ENCODE data around the gene CHRNB2. TPM values are rescaled to one million over a fixed set of nuclear protein-coding genes. Genes with fewer than 3 reads are reported as not detected.

The CHRNB2 gene
- total RNA-seq, 2 experiments from 2014 or later: not detected

DNA sequence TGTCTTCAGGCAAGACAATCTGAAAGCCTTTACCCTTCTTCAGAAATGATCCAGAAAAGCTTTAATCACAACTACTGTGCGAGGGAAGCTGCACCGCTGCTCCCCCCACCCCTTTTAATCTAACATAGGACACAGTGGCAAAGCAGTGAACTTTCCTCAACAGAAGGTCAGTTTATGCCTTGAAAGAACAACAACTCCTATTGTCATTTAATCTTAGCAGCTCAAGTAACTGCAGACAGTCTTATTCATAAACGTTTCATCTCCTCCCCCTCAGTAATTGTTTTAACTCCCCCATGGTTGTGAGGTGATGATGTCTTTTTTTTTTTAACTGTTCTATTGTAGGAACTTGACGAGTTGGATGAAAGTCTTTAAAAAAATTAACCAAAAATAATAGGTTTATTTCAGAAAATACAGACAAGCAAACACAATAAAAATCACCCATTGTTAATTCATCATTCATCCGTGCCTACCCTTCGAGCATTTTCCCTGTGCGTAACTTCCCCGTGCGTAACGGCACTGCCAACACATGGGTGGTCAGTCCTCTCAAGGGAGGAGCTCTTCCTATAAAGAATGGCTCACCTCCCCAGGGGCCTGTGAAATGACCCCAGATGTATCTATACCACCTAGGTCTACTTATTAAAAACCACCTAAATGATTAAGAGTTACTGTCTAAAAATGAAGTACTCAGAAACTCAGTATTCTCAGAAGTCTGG lies 43.7 kb downstream of the CHRNB2 start:
- DNase-seq (no peak), ATAC-seq (no peak)
- Mint-ChIP-seq H3K27me3 (no peaks in the 10 kb centered on the region), H3K27ac (peak overlapping the region; percentile 75), H3K9me3 (ENCODE audit: low read depth) (no peaks in the 10 kb centered on the region), H3K36me3 (peaks cover 15% of the 10 kb centered on the region), H3K4me3 (no peak overlapping the region), H3K4me1 (peaks cover 60% of the 10 kb centered on the region)
- CTCF ChIA-PET: interaction anchor here (0.9 to 1.4 kb wide), 4 partner anchors 16 to 639 kb away, joined by 3 to 5 read pairs (median 4); no protein-coding TSS in a partner anchor

DNA sequence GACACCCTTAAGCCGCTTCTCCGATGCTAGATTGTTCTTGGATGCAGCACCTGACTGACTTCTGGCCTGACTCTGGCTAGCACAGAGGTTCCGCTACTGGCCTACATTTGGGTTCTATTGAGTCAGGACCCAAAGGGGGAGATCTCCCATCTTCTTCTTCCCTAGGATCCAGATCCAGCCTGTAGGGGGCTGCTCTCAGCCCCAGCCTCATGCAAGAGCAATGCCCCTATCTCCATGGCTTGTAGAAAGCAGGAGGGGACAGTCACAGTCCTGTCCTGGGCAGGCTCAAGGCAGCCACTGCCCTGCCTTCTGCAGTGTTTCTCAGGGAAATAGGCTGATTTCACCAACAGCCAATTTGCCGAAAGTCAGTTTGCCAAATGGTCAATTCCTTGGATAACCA lies 46.7 kb downstream of the CHRNB2 start:
- no peaks in the 10 kb centered on the region for H3K27me3 Mint-ChIP-seq

DNA sequence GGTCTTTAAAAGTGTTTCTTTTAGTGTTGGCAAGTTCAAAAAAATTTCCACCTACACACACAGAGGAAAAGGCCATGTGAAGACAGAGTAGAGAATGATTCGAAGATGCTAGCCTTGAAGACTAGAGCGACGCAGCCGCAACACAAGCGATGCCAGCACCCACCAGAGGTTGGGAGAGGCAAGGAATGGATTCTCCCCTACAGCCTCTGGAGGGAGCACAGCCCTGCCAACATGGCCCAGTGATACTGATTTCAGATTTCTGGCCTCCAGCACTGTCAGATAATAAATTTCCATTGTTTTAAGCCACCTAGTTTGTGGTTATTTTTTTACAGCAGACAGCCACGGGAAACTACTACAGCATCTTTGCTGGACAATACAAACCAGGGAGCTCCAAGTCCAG lies 47.3 kb downstream of the CHRNB2 start:
- peaks cover 57% of the 10 kb centered on the region for H3K4me1 Mint-ChIP-seq
- H3K36me3 Mint-ChIP-seq: peaks cover 5% of the 10 kb centered on the region
- H3K4me3 Mint-ChIP-seq: no peak overlapping the region
- H3K27me3 Mint-ChIP-seq: no peaks in the 10 kb centered on the region
- ATAC-seq (no peak), DNase-seq (no peak)
- H3K9me3 Mint-ChIP-seq (ENCODE audit: low read depth): no peaks in the 10 kb centered on the region
- H3K27ac Mint-ChIP-seq: peak overlapping the region; percentile 45
- CTCF ChIA-PET: interaction anchor here (1.4 kb wide), 1 partner anchor 55 kb away, joined by 4 read pairs; no protein-coding TSS in a partner anchor

More for the DNA sequence above, 46.7 kb downstream of the CHRNB2 start:
- Mint-ChIP-seq H3K9me3 (ENCODE audit: low read depth) (no peaks in the 10 kb centered on the region), H3K4me1 (peaks cover 61% of the 10 kb centered on the region), H3K27ac (peak overlapping the region; percentile 45), H3K4me3 (no peak overlapping the region), H3K36me3 (peaks cover 5% of the 10 kb centered on the region)
- CTCF ChIA-PET: interaction anchor here (0.9 to 1.0 kb wide), 3 partner anchors 10 to 261 kb away, joined by 3 to 5 read pairs (median 3); no protein-coding TSS in a partner anchor
- ATAC-seq (no peak), DNase-seq (no peak)

DNA sequence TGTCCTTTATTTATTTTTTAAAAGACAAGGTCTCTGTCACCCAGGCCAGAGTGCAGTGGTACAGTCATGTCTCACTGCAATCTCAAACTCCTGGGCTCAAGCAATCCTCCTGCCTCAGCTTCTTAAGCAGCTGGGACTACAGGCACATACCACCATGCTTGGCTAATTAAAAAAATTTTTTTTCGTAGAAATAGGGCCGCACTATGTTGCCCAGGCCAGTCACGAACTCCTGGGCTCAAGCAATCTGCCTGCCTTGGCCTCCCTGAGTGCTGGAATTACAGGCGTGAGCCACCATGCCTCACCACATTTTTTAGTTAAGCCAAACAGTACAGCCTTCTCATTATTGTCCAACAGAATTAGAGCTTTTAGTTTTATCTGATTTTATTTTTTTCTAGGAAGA lies 47.8 kb downstream of the CHRNB2 start:
- peaks cover 53% of the 10 kb centered on the region for H3K4me1 Mint-ChIP-seq
- H3K27ac Mint-ChIP-seq: no peak overlapping the region
- CTCF ChIA-PET: interaction anchor here (1.3 to 1.4 kb wide), 3 partner anchors 10 to 401 kb away, joined by 3 to 4 read pairs (median 4); no protein-coding TSS in a partner anchor
- no peaks in the 10 kb centered on the region for H3K9me3 Mint-ChIP-seq (ENCODE audit: low read depth)
- H3K36me3 Mint-ChIP-seq: peaks cover 5% of the 10 kb centered on the region
- DNase-seq (no peak), ATAC-seq (no peak)
- no peak overlapping the region for H3K4me3 Mint-ChIP-seq
- no peaks in the 10 kb centered on the region for H3K27me3 Mint-ChIP-seq

DNA sequence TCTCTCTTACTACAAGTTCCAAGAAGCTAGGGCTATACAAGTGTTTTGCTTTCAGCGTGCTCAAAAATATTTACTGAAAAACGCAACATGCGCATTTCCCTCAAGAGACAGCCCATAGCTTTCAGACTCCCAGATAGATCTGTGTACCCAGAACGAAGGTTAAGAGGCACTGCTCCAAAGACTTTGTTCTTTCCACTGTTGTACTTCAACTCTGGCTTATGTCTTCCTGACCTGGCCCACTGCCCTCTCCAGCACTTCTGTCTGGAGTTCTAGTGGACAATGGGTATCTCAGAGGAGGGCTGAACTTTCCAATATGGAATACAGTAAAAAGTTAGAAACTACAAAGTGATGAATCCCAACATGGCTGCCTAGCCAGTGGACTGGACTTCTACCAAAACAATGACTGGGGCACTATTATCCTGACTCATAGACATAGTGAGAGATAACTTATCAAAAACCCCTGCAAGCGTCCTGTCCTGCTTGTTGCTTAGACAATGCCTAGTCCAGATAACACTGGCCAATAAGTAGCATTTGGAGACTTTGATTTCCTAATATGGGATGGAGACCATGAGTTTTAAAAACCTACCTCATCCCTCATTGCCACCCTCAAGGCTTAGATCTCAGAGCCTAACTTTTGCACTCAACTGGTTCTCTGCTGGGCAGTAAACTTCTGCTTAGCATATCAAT lies 49.2 kb downstream of the CHRNB2 start:
- ATAC-seq: no peak
- Mint-ChIP-seq H3K4me3 (no peak overlapping the region), H3K36me3 (peaks cover 5% of the 10 kb centered on the region), H3K27me3 (no peaks in the 10 kb centered on the region), H3K9me3 (ENCODE audit: low read depth) (no peaks in the 10 kb centered on the region), H3K27ac (no peak overlapping the region), H3K4me1 (peaks cover 49% of the 10 kb centered on the region)
- CTCF ChIA-PET: interaction anchor here (0.8 to 1.3 kb wide), 3 partner anchors 9 to 399 kb away, joined by 3 to 4 read pairs (median 3); no protein-coding TSS in a partner anchor
- no peak for DNase-seq

DNA sequence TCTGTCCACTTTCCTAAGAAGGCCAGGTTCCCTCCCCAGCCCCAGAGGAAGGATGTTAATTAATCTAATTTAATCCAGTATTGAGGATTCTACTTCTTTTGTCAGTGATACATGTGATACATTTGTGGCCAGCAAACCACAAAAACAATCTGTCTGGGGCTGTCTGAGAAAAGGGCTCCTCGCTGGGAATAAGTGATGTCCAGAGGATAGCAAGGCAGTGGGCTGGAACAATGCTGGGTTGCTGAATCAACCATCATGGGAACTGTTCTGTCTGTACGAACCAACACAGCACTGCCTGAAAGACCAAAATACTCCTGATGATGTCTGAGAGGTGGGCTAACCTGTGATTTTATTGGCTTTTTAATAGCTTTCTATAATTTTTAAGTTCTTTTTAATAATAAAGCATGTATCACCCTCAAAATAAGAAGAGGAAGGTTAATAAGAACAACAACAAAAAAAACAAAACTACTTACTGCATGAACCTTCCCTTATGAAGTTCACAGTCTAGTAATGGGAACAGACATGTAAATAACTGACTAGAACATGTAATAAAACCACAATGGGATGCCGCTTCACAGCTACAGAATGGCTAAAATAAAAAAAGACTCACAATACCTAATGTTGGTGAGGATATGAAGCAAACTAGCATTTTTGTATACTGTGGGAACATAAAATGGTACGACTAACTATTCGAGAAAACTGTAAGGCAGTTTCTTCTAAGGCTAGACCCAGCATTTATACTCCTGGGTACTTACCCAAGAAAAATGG lies 51.8 kb downstream of the CHRNB2 start:
- H3K4me1 Mint-ChIP-seq: peaks cover 62% of the 10 kb centered on the region
- H3K4me3 Mint-ChIP-seq: no peak overlapping the region
- H3K36me3 Mint-ChIP-seq: peaks cover 16% of the 10 kb centered on the region
- ATAC-seq: no peak
- CTCF ChIA-PET: interaction anchor here (1.3 to 2.0 kb wide), 2 partner anchors 8 to 10 kb away, joined by 5 to 11 read pairs; partner anchors contain the start of gene ADAR
- no peak overlapping the region for H3K27ac Mint-ChIP-seq
- H3K27me3 Mint-ChIP-seq: no peaks in the 10 kb centered on the region
- DNase-seq: no peak
- H3K9me3 Mint-ChIP-seq (ENCODE audit: low read depth): no peaks in the 10 kb centered on the region

DNA sequence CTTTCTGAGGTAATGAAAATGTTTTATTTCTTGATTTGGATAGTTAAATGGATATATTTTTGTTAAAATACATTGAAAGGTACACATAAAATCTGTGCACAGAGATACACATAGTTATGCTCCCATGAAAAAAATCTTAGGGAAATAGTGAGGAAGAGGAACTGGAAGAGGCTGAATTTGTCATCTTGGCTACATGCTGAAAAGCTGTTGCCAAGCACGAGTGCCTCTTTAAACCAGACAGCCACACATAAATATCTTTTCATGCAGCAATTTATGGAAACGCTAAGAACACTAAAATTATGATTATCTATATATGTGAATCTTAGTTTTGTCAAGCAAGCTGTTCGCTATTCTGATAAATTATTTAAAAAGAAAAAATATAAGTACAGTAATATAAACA lies 53.2 kb downstream of the CHRNB2 start:
- ATAC-seq: no peak
- CTCF ChIA-PET: interaction anchor here (0.9 to 1.6 kb wide), 2 partner anchors 49 to 61 kb away, joined by 3 to 6 read pairs; no protein-coding TSS in a partner anchor
- peaks cover 59% of the 10 kb centered on the region for H3K4me1 Mint-ChIP-seq

DNA sequence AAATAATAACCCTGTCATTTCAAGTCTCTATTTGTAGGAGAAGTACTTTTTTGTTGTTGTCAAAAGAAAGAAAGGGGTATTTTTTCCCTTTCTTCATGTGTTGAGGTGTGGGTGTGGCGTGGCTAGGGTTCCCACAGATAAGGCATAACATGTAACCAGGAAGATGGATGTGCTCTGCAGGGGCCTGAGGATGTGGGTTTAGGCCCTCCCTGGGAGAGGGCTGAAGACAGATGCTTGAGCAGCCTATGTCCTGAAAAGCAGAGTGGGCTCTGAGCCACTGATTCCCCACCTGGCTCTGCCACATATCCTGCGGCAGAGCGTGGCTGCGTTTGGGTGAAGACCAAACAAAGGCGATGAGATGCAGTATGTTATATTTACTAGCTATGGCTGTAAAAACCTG lies 54.3 kb downstream of the CHRNB2 start:
- DNase-seq (no peak), ATAC-seq (peak; percentile 32)
- H3K4me1 Mint-ChIP-seq: peaks cover 57% of the 10 kb centered on the region
- no peak overlapping the region for H3K4me3 Mint-ChIP-seq
- H3K36me3 Mint-ChIP-seq: peaks cover 26% of the 10 kb centered on the region
- no peak overlapping the region for H3K27ac Mint-ChIP-seq
- no peaks in the 10 kb centered on the region for H3K9me3 Mint-ChIP-seq (ENCODE audit: low read depth)
- CTCF ChIA-PET: interaction anchor here (1.2 kb wide), 1 partner anchor 62 kb away, joined by 3 read pairs; no protein-coding TSS in a partner anchor
- no peaks in the 10 kb centered on the region for H3K27me3 Mint-ChIP-seq

More for the DNA sequence above, 53.2 kb downstream of the CHRNB2 start:
- Mint-ChIP-seq H3K27me3 (no peaks in the 10 kb centered on the region), H3K27ac (no peak overlapping the region), H3K36me3 (peaks cover 22% of the 10 kb centered on the region), H3K4me3 (no peak overlapping the region), H3K9me3 (ENCODE audit: low read depth) (no peaks in the 10 kb centered on the region)
- no peak for DNase-seq

DNA sequence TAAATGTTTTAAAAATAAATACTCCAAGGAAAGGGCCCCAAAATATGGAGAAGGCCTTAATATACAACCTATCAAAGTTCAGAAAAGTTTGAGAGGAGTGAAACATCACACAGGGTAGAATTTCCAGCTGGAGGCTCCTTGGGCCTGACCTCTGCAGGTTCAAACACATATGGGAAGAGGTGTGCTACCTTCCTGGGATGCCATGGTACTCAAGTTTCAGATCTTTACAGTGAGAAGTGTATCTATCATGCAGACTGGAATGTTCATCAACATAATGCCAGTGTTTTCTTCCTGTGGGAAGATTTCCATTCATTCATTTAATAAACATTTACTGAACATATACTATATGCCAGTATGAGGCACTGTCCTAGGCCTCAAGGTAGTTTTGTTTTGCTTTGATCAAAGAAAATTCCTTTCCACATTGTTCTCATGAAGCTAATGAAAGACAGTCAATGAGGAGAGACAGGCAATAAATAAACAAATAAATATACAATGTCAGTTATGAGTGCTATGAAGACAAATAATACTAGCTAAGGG lies 55.0 kb downstream of the CHRNB2 start:
- Mint-ChIP-seq H3K36me3 (peaks cover 27% of the 10 kb centered on the region), H3K27ac (no peak overlapping the region), H3K4me1 (peaks cover 55% of the 10 kb centered on the region), H3K9me3 (ENCODE audit: low read depth) (no peaks in the 10 kb centered on the region), H3K4me3 (no peak overlapping the region), H3K27me3 (no peaks in the 10 kb centered on the region)
- ATAC-seq (no peak), DNase-seq (no peak)
- CTCF ChIA-PET: interaction anchor here (0.9 to 1.2 kb wide), 2 partner anchors 63 to 256 kb away, joined by 3 read pairs; no protein-coding TSS in a partner anchor

DNA sequence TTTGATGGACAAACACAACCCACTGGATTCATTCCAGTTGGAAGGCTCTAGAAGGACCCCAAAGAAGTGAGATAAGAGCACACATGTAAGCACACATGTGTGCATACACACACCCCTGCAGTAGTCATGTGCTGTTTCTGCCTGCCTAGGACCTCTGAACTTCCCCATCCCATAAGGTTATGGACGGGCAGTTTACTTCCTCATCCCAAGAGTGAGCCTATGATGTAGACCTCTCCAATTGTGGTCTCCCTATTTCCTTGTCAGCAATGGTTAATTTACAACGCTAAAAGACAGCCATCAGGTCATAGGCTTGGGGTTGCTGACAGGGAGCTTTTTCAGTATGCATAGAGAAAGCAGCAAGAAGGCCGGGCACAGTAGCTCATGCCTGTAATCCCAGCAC lies 55.8 kb downstream of the CHRNB2 start:
- ATAC-seq: no peak
- DNase-seq: no peak
- Mint-ChIP-seq H3K36me3 (peaks cover 29% of the 10 kb centered on the region), H3K4me3 (no peak overlapping the region), H3K27me3 (no peaks in the 10 kb centered on the region), H3K9me3 (ENCODE audit: low read depth) (no peaks in the 10 kb centered on the region), H3K4me1 (peaks cover 55% of the 10 kb centered on the region), H3K27ac (no peak overlapping the region)
- CTCF ChIA-PET: interaction anchor here (0.9 to 1.9 kb wide), 3 partner anchors 10 to 255 kb away, joined by 3 to 5 read pairs (median 3); no protein-coding TSS in a partner anchor

DNA sequence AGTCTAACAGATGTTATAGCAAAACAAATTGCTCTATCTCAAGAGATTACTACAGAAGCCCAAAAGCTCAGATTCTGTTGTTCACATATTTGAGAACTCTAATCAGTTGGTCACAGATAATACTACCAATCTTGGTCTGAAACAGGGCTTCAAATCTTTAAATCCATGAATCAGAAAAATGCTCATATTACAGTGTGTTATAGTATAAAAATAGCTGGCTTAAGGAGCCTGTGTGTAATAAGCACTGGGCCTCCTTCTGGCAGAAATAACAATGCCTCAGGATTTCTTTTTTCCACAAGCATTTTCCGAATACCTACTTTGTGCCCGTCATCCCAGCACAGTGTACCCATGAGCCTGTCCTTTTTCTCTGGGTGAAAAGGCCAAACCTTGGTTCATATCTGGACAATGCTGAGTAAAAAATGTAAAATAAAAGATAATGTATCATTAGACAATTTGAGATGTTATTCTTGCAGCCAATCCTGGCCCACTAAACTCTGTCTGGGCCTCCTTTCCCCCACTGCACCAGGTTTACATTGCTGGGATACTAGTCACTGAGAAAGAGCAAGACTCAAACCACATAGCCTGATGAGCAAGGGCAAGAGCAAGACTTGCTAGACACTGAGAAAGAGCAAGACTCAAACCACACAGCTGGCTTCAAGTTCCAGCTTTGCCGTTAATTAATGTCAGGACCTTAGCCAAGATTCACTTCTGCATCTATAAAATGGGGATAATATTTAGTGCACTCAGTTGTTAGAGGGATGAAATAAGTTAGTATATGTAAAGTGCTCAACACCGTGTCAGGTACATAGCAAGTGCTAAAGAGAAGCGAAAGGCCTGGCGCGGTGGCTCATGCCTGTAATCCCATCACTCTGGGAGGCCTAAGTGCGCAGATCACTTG lies 57.4 kb downstream of the CHRNB2 start:
- peak overlapping the region; percentile 22 for H3K27ac Mint-ChIP-seq
- no peak overlapping the region for H3K4me3 Mint-ChIP-seq
- CTCF ChIA-PET: interaction anchor here (1.0 to 1.9 kb wide), 4 partner anchors 9 to 461 kb away, joined by 3 to 5 read pairs (median 4); no protein-coding TSS in a partner anchor
- DNase-seq (no peak), ATAC-seq (no peak)
- H3K27me3 Mint-ChIP-seq: no peaks in the 10 kb centered on the region
- H3K36me3 Mint-ChIP-seq: peaks cover 32% of the 10 kb centered on the region
- H3K9me3 Mint-ChIP-seq (ENCODE audit: low read depth): peaks cover 6% of the 10 kb centered on the region
- peaks cover 56% of the 10 kb centered on the region for H3K4me1 Mint-ChIP-seq
